ENCODE results near the gene USP6NL. TPM values are rescaled to one million over a fixed set of nuclear protein-coding genes. Genes with fewer than 3 reads are reported as not detected.

USP6NL gene
- polyA plus RNA-seq, 1 donor (not counting 4 experiments of a cell fraction or from before 2014, with no cell fraction given), result 8.7 TPM

DNA sequence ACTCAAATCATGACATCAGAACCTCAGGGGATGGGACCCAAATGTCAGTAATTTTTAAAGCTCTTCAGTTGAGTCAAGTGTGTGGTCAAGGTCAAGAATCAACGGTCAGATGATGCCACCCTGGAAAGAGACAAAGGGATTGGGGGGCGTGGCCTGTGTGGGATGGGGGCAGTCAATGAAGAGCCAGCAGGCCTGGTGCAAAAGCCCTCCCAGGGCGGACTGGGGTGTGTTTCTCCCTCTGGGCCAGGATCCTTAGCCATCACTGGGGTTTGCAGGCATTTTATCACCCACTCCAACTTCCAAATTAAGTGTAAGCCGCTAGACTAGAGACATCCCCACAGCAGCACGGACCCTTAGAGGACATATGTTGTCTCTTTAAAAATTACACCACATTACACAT is 204.7 kb downstream of the USP6NL start:
- H3K4me3 ChIP-seq (ENCODE audit: control insufficient read depth in 2 of 3, extremely low read depth in 1 of 3, insufficient read depth in 2 of 3, low read depth in 1 of 3, low read length in 3 of 3), result no peak overlapping the region
- DNase-seq (ENCODE audit: low read depth, low spot score) (no peak), FAIRE-seq (no peak)
- no peaks in the 10 kb centered on the region for H3K79me2 ChIP-seq (ENCODE audit: control insufficient read depth, insufficient read depth, low read length)
- no peaks in the 10 kb centered on the region for H3K27me3 ChIP-seq (ENCODE audit: control insufficient read depth, extremely low read depth, insufficient read depth, low read length)
- H2AFZ ChIP-seq (ENCODE audit: control insufficient read depth, low read length), result no peak overlapping the region
- H4K20me1 ChIP-seq (ENCODE audit: control insufficient read depth, extremely low read depth, insufficient read depth, low read length), result no peaks in the 10 kb centered on the region
- no peaks in the 10 kb centered on the region for H3K9me1 ChIP-seq (ENCODE audit: control insufficient read depth, extremely low read depth, insufficient read depth, low read length)
- no peaks in the 10 kb centered on the region for H3K9me3 ChIP-seq (ENCODE audit: control insufficient read depth, low read depth, low read length)
- TF ChIP-seq EZH2 (IDR thresholded peaks at IDR 0.05; ENCODE audit: low read length), result no peak
- TF ChIP-seq, protein P1, sequence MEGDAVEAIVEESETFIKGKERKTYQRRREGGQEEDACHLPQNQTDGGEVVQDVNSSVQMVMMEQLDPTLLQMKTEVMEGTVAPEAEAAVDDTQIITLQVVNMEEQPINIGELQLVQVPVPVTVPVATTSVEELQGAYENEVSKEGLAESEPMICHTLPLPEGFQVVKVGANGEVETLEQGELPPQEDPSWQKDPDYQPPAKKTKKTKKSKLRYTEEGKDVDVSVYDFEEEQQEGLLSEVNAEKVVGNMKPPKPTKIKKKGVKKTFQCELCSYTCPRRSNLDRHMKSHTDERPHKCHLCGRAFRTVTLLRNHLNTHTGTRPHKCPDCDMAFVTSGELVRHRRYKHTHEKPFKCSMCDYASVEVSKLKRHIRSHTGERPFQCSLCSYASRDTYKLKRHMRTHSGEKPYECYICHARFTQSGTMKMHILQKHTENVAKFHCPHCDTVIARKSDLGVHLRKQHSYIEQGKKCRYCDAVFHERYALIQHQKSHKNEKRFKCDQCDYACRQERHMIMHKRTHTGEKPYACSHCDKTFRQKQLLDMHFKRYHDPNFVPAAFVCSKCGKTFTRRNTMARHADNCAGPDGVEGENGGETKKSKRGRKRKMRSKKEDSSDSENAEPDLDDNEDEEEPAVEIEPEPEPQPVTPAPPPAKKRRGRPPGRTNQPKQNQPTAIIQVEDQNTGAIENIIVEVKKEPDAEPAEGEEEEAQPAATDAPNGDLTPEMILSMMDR (optimal IDR thresholded peaks at IDR 0.05 in 1 of 3, IDR thresholded peaks at IDR 0.05 in 1 of 3, conservative IDR thresholded peaks at IDR 0.05 in 1 of 3; ENCODE audit: extremely low read depth in 1 of 3, insufficient read depth in 2 of 3, low read length in 3 of 3), result no peak
- dilution Hi-C loops (cut with MboI; ENCODE audit: extremely low pct_ligation_motif_present, low sequenced_read_pairs), result no loop called here
- no peak overlapping the region for H3K9ac ChIP-seq (ENCODE audit: control insufficient read depth, extremely low read depth, insufficient read depth, low read length)
- no peak overlapping the region for H3K4me2 ChIP-seq (ENCODE audit: control insufficient read depth, extremely low read depth, insufficient read depth, low read depth, low read length)
- no peak overlapping the region for H3K27ac ChIP-seq (ENCODE audit: control insufficient read depth, insufficient read depth, low read length)
- H3K4me1 ChIP-seq (ENCODE audit: control insufficient read depth, extremely low read depth, insufficient read depth, low read length), result no peaks in the 10 kb centered on the region
- H3K36me3 ChIP-seq (ENCODE audit: control insufficient read depth in 2 of 2, extremely low read depth in 1 of 2, insufficient read depth in 2 of 2, low read length in 2 of 2), result no peaks in the 10 kb centered on the region

DNA sequence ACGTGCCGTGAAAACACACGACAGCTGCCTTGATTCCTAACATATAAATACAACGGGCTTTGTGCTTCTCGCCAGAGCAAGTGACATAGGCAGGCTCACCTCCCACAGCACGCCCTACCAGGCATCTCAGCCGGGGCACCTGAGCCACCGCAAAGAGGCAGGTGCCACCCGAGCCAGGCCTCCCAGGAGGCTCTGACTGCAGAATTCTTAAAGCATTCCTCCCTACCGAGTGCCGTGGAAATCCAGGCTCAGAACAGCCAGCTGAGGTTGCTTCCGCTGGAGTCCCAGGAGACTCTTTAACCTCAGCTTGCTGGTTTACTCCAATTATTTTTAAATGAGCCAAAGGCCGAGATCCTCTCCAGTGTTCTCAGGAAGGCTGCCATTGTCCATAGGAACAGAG is 206.5 kb downstream of the USP6NL start:
- Histone ChIP-seq H3K9ac (ENCODE audit: control insufficient read depth, extremely low read depth, insufficient read depth, low read length) (no peak overlapping the region), H3K9me3 (ENCODE audit: control insufficient read depth, low read depth, low read length) (no peaks in the 10 kb centered on the region), H3K79me2 (ENCODE audit: control insufficient read depth, insufficient read depth, low read length) (no peaks in the 10 kb centered on the region), H3K27ac (ENCODE audit: control insufficient read depth, insufficient read depth, low read length) (no peak overlapping the region), H2AFZ (ENCODE audit: control insufficient read depth, low read length) (no peak overlapping the region), H3K4me1 (ENCODE audit: control insufficient read depth, extremely low read depth, insufficient read depth, low read length) (no peaks in the 10 kb centered on the region), H3K27me3 (ENCODE audit: control insufficient read depth, extremely low read depth, insufficient read depth, low read length) (no peaks in the 10 kb centered on the region), H3K4me3 (ENCODE audit: control insufficient read depth in 2 of 3, extremely low read depth in 1 of 3, insufficient read depth in 2 of 3, low read depth in 1 of 3, low read length in 3 of 3) (no peak overlapping the region), H4K20me1 (ENCODE audit: control insufficient read depth, extremely low read depth, insufficient read depth, low read length) (no peaks in the 10 kb centered on the region), H3K36me3 (ENCODE audit: control insufficient read depth in 2 of 2, extremely low read depth in 1 of 2, insufficient read depth in 2 of 2, low read length in 2 of 2) (no peaks in the 10 kb centered on the region), H3K9me1 (ENCODE audit: control insufficient read depth, extremely low read depth, insufficient read depth, low read length) (no peaks in the 10 kb centered on the region), H3K4me2 (ENCODE audit: control insufficient read depth, extremely low read depth, insufficient read depth, low read depth, low read length) (no peak overlapping the region)
- TF ChIP-seq EZH2 (IDR thresholded peaks at IDR 0.05; ENCODE audit: low read length), result no peak
- TF ChIP-seq, protein P1 (optimal IDR thresholded peaks at IDR 0.05 in 1 of 3, IDR thresholded peaks at IDR 0.05 in 1 of 3, conservative IDR thresholded peaks at IDR 0.05 in 1 of 3; ENCODE audit: extremely low read depth in 1 of 3, insufficient read depth in 2 of 3, low read length in 3 of 3), result no peak
- dilution Hi-C loops (cut with MboI; ENCODE audit: extremely low pct_ligation_motif_present, low sequenced_read_pairs), result no loop called here
- FAIRE-seq (no peak), DNase-seq (ENCODE audit: low read depth, low spot score) (no peak)

Other genes with a start within 250 kb of the USP6NL start
- 3.0 to 4.9 TPM (median 3.5 TPM) in 3 replicates for gene ECHDC3, start 130.7 kb upstream of the USP6NL start, polyA plus RNA-seq
- gene PROSER2, start 211.7 kb upstream of the USP6NL start, polyA plus RNA-seq, result 7.3 to 13.0 TPM (median 10.2 TPM) in 3 replicates